NT2/D1 (cell line): ENCODE results near the gene ADK.

Source experiments
- SUZ12 ChIP-seq: IDR thresholded peaks from 2 replicates; pipeline ENCODE4 v1.6.1; 2011; ENCODE audit not compliant: insufficient read length, insufficient read depth; ENCODE audit errors: extremely low read depth
- ZNF274 ChIP-seq: IDR thresholded peaks from 2 replicates; pipeline ENCODE4 v1.6.1; 2011; ENCODE audit warnings: mild to moderate bottlenecking, low read depth, low read length

DNA sequence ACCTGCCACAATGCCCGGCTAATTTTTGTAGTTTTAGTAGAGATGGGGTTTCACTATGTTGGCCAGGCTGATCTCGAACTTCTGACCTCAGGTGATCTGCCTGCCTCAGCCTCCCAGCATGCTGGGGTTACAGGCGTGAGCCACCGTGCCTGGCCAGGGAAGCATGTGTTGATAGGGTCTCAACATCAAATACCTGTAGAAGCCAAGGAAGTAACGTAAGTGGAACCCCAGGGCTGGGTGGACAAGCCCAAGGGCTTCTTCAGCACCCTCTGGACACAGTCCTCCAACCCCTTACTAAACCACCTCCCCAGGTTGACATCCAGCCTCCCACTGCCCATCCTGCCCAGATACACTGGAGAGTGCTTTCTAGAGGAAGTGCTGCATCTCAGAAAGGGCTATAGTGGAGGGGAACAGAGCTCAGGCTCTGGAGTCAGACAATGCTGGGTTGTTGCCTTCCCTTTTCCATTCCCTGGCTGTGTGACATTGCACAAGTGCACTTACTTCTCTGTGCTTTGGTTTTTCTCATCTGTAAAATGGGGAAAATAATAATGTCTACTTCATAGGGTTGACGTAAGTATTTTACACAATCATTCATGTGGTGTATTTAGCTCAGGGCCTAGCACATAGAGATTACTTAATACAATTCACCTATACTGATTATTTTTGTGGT lies 601.5 kb downstream of the ADK start:
- TF ChIP-seq SUZ12 (no peak), ZNF274 (no peak)
